Sigmoid colon (tissue), 7 donors: ENCODE measurements around the gene TP53I11. TPM values are rescaled to one million over a fixed set of nuclear protein-coding genes. Genes with fewer than 3 reads are reported as not detected.

Experiments
- DNase-seq: peaks from one replicate; pipeline ENCODE4 v3.0.0-alpha.2; 2019
- H3K27ac ChIP-seq, 4 donors: fragments of 200-600 bp; sonication (generic); one replicate each; pipeline ENCODE4 v1.5.1; 2016 to 2019; ENCODE audit warnings: mild to moderate bottlenecking in 1 of 4
- H3K27me3 ChIP-seq, 3 donors: fragments of 200-600 bp; sonication (generic); one replicate each; pipeline ENCODE4 v1.5.1; 2019; ENCODE audit warnings: mild to moderate bottlenecking in 1 of 3
- H3K36me3 ChIP-seq, 4 donors: fragments of 200-600 bp; sonication (generic); one replicate each; pipeline ENCODE4 v1.5.1; 2016 to 2019
- H3K4me1 ChIP-seq, 4 donors: fragments of 200-600 bp; sonication (generic); one replicate each; pipeline ENCODE4 v1.5.1; 2017 to 2019
- H3K4me3 ChIP-seq, 4 donors: fragments of 200-600 bp; sonication (generic); one replicate each; pipeline ENCODE4 v1.5.1; 2017 to 2019; ENCODE audit warnings: mild to moderate bottlenecking in 2 of 4, moderate library complexity in 1 of 4
- H3K9me3 ChIP-seq, 4 donors: fragments of 200-600 bp in 3 of 4; sonication (generic) in 3 of 4; one replicate each; pipeline versions ENCODE4 v1.5.1 to v1.6.1; 2013 to 2019
- EP300 ChIP-seq, 4 donors: sonication (generic); formaldehyde crosslinking; IDR thresholded peaks; one replicate each; pipeline ENCODE4 v1.6.1; 2017; ENCODE audit warnings: antibody characterized with exemption in 4 of 4
- POLR2A ChIP-seq, 2 donors: fragments of 450-650 bp; IDR thresholded peaks; one replicate each; pipeline ENCODE4 v1.6.1; 2016; ENCODE audit warnings: antibody characterized with exemption in 2 of 2, mild to moderate bottlenecking in 2 of 2, moderate library complexity in 2 of 2
- POLR2AphosphoS5 ChIP-seq, 4 donors: sonication (generic); formaldehyde crosslinking; IDR thresholded peaks; one replicate each; pipeline ENCODE4 v1.6.1; 2017; ENCODE audit warnings: antibody characterized with exemption in 4 of 4
- WGBS, 2 donors: extraction: QIAGEN DNeasy Blood & Tissue Kit; methylation state at CpG; one replicate each; pipeline ENCODE4 v1.1.7; 2013; 5-methylcytosine and 5-hydroxymethylcytosine counted together
- intact Hi-C: fragments of 100-400 bp; cut with DNase I; formaldehyde crosslinking; loops from one replicate; pipeline ENCODE4 v1.15.1; 2023
- polyA plus RNA-seq, 3 donors: library from polyadenylated mRNA; stranded (reverse); fragments of 200-250 nt; gene quantifications; one replicate each; pipeline ENCODE4 v1.2.3, GENCODE V29; 2013
- total RNA-seq, 4 donors: library from RNA; depleted of rRNA; stranded (reverse); fragments of >200 nt; gene quantifications; one replicate each; pipeline ENCODE4 v1.1.0, GENCODE V29; 2016
- TF ChIP-seq, protein P1 (sequence below), 4 experiments: fragments of 450-650 bp in 3 of 4; fragments of 200-600 bp in 1 of 4; IDR thresholded peaks; one replicate each; pipeline ENCODE4 v1.5.1; 2016 to 2019; ENCODE audit warnings: antibody characterized with exemption in 4 of 4, mild to moderate bottlenecking in 3 of 4, moderate library complexity in 2 of 4
- donor health status: healthy with polysubstance abuse.
- donor health status: Bipolar disorder and iron deficiency.
- donor health status: healthy.

TP53I11 gene
- total and polyA plus RNA-seq, 7 donors = 12.0 to 67.0 (median 17.9) TPM

DNA sequence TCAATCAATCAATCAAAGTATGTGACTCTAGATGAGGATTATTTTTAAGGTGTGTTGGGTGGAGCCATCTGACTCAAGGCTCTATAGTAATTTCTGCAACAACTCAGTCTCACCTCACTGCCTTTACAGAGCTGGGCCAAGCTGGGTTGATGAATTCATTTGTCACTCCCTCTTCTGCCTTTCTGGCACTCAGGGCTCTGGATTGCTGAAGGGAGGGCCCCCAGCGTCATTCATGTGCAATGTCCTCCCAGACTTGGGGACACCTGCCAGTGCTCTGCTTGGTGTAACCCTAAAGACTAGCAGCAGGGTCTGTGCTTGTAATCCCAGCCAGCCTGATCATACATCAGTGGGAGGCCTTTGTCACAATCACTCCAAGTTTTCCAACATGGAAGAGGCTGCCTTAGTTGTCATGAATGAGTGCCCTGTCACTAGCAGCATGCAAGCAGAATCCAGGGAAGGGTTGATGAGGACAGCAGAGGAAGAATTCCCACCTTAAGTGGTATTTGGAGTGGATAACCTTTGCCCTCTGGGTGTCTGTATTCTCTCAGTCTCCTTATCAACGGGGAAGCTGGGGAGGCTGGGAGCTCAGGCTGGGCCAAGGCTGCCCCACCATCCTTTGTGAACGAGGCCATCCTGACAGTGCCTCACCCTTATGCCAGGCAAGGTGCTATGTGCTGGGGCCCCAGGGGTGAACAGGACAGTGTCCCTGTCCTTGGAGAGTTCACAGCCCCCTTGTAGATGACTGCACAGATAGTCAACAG is 2.0 kb upstream of the TP53I11 start:
- WGBS, 2 donors = 16 to 70% methylated on average over 3 of the region's 3 CpGs
- Histone ChIP-seq H3K4me1 (peaks cover 0 to 32% (median 18%) of the 10 kb centered on the region in 4 donors), H3K36me3 (no peaks in the 10 kb centered on the region), H3K9me3 (no peaks in the 10 kb centered on the region), H3K4me3 (no peak overlapping the region), H3K27ac (no peak overlapping the region), H3K27me3 (peaks cover 0 to 15% (median 0%) of the 10 kb centered on the region in 3 donors)
- TF ChIP-seq POLR2A (IDR thresholded peaks at IDR 0.05) (no peak), EP300 (IDR thresholded peaks at IDR 0.05) (no peak), POLR2AphosphoS5 (IDR thresholded peaks at IDR 0.05) (no peak)
- TF ChIP-seq, protein P1, sequence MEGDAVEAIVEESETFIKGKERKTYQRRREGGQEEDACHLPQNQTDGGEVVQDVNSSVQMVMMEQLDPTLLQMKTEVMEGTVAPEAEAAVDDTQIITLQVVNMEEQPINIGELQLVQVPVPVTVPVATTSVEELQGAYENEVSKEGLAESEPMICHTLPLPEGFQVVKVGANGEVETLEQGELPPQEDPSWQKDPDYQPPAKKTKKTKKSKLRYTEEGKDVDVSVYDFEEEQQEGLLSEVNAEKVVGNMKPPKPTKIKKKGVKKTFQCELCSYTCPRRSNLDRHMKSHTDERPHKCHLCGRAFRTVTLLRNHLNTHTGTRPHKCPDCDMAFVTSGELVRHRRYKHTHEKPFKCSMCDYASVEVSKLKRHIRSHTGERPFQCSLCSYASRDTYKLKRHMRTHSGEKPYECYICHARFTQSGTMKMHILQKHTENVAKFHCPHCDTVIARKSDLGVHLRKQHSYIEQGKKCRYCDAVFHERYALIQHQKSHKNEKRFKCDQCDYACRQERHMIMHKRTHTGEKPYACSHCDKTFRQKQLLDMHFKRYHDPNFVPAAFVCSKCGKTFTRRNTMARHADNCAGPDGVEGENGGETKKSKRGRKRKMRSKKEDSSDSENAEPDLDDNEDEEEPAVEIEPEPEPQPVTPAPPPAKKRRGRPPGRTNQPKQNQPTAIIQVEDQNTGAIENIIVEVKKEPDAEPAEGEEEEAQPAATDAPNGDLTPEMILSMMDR (IDR thresholded peaks at IDR 0.05) = no peak
- no peak for DNase-seq
- intact Hi-C loops = no loop called here

DNA sequence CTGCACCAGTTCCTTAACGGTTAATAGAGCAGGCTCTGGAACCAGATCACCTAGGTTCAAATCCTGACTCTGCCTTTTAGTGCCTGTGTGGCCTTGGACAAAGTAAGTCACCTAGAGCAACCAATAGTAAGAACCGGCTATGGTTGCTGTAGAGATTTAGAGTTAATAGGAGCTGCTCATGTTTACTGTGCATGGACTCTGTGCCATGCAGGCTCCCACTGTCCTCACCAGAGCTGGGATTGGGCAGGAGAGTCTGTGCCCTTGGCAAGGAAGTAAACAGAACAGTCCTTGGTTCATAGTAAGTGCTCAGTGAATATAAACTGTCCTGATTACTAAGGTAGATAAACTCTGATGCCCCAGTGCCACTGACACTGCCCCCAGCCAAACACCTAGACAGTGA is 1.4 kb upstream of the TP53I11 start:
- intact Hi-C loops = no loop called here
- no peak overlapping the region for H3K4me3 ChIP-seq
- 23 to 73% methylated on average over 2 of the region's 2 CpGs for WGBS, 2 donors
- TF ChIP-seq EP300 (IDR thresholded peaks at IDR 0.05) (no peak), POLR2A (IDR thresholded peaks at IDR 0.05) (no peak), POLR2AphosphoS5 (IDR thresholded peaks at IDR 0.05) (no peak)
- TF ChIP-seq, protein P1 (IDR thresholded peaks at IDR 0.05) = no peak
- no peak for DNase-seq
- H3K36me3 ChIP-seq = no peaks in the 10 kb centered on the region
- peaks cover 0 to 13% (median 0%) of the 10 kb centered on the region in 3 donors for H3K27me3 ChIP-seq
- no peak overlapping the region for H3K27ac ChIP-seq
- H3K4me1 ChIP-seq = peaks cover 0 to 29% (median 17%) of the 10 kb centered on the region in 4 donors
- H3K9me3 ChIP-seq = no peaks in the 10 kb centered on the region

DNA sequence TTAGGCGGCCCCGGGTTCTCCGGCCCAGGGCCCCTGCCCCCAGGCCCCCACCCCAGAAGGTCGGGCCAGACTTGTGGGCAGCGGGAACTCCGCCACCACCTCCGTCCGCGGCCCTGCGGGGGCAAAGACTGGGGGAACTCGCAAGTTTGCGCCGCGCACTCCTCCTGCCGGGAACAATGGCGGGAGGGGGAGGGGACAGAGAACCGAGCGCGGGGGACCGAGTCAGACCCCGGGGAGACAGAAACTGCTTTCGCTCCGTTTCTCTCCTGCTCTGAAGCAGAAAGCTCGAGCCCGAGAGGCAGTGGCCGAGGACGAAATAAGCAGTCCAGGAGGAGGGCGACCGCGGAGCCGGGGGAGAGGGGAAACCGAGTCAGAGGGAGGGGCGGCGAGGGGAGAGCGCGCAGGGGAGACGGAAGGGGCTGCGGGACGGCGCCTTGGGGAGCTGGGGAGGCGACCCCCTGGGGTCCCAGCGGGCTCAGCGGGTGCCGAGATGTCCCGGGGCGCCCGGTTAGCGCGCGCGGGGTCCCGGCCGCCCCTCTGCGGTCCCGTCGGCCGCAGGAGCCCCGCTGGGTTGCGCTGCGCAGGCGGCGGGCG is 555 bp downstream of the TP53I11 start:
- Histone ChIP-seq H3K27me3 (no peaks in the 10 kb centered on the region), H3K27ac (peak overlapping the region; percentile 72 to 76 (median 74)), H3K4me3 (peak overlapping the region; percentile 42 to 91 (median 63)), H3K36me3 (no peaks in the 10 kb centered on the region), H3K9me3 (no peaks in the 10 kb centered on the region), H3K4me1 (peaks cover 0 to 20% (median 16%) of the 10 kb centered on the region in 4 donors)
- DNase-seq = no peak
- intact Hi-C loops = loop anchor here (1.0 kb wide), 1 partner anchor 128 kb away; no protein-coding TSS in a partner anchor
- WGBS, 2 donors = 0 to 1% methylated on average over 63 of the region's 63 CpGs
- TF ChIP-seq POLR2AphosphoS5 (IDR thresholded peaks at IDR 0.05) = no peak
- TF ChIP-seq, protein P1 (IDR thresholded peaks at IDR 0.05) = no peak
- TF ChIP-seq POLR2A (IDR thresholded peaks at IDR 0.05) = no peak
- TF ChIP-seq EP300 (IDR thresholded peaks at IDR 0.05) = no peak

DNA sequence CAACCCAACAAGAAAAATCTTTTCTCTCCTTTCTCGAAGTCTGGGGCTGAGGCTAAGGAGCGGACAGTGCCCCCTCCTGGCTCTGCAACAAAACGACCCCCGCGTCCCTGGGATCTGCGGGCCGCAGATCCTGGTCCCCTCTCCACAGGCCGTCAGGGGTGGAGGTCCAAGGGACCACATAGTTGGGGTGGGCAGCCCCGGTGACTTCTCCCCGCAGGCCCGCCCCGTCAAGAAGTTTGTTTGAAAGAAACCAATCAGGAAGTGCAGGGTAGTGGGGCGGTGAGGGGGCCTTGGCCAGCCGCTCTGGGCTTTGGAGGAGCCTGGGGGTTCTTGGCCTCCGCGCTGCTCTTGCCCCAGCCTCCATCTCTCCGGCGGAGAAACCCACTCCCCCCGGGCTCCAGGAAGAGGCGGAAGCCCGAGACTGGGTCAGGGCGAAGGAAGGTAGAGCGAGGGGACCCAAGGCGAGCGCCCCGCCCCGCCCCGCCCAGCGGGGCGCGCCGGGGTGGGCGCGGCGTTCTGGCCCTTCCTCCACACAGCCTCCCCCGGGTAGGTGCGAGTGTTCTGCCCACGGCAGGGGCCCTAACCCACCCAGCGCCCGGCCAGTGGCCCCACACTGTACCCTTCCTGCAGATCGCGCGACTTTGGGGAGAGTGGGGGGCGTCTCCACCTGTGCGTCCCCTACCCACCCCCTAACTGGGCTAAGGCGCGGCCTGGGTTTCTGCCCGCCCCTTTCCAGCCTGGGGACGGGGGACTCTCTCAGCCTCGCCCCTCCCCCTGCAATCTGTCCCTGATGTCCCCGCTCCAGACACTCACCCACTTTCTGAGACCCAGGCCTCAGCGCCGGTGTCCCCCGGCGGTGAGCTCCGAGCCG is 1.3 kb downstream of the TP53I11 start:
- H3K27me3 ChIP-seq = no peaks in the 10 kb centered on the region
- intact Hi-C loops = loop anchor here (1.0 kb wide), 1 partner anchor 129 kb away; no protein-coding TSS in a partner anchor
- no peak for TF ChIP-seq EP300 (IDR thresholded peaks at IDR 0.05)
- TF ChIP-seq, protein P1 (IDR thresholded peaks at IDR 0.05) = peak in 2 of 4 experiments; percentile 16 to 40
- no peak for TF ChIP-seq POLR2A (IDR thresholded peaks at IDR 0.05)
- TF ChIP-seq POLR2AphosphoS5 (IDR thresholded peaks at IDR 0.05) = no peak
- no peak for DNase-seq
- H3K4me1 ChIP-seq = peaks cover 0 to 20% (median 16%) of the 10 kb centered on the region in 4 donors
- 1 to 3% methylated on average over 57 of the region's 57 CpGs for WGBS, 2 donors
- no peaks in the 10 kb centered on the region for H3K9me3 ChIP-seq
- H3K27ac ChIP-seq = peak overlapping the region; percentile 72 to 76 (median 74)
- peak overlapping the region; percentile 42 to 91 (median 63) for H3K4me3 ChIP-seq
- no peaks in the 10 kb centered on the region for H3K36me3 ChIP-seq
